Measurements from ENCODE around the gene QSOX2.

QSOX2 gene, protein sequence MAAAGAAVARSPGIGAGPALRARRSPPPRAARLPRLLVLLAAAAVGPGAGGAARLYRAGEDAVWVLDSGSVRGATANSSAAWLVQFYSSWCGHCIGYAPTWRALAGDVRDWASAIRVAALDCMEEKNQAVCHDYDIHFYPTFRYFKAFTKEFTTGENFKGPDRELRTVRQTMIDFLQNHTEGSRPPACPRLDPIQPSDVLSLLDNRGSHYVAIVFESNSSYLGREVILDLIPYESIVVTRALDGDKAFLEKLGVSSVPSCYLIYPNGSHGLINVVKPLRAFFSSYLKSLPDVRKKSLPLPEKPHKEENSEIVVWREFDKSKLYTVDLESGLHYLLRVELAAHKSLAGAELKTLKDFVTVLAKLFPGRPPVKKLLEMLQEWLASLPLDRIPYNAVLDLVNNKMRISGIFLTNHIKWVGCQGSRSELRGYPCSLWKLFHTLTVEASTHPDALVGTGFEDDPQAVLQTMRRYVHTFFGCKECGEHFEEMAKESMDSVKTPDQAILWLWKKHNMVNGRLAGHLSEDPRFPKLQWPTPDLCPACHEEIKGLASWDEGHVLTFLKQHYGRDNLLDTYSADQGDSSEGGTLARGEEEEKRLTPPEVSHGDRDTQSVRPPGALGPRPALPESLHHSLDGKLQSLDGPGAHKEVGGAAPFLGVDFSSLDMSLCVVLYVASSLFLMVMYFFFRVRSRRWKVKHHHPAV

DNA sequence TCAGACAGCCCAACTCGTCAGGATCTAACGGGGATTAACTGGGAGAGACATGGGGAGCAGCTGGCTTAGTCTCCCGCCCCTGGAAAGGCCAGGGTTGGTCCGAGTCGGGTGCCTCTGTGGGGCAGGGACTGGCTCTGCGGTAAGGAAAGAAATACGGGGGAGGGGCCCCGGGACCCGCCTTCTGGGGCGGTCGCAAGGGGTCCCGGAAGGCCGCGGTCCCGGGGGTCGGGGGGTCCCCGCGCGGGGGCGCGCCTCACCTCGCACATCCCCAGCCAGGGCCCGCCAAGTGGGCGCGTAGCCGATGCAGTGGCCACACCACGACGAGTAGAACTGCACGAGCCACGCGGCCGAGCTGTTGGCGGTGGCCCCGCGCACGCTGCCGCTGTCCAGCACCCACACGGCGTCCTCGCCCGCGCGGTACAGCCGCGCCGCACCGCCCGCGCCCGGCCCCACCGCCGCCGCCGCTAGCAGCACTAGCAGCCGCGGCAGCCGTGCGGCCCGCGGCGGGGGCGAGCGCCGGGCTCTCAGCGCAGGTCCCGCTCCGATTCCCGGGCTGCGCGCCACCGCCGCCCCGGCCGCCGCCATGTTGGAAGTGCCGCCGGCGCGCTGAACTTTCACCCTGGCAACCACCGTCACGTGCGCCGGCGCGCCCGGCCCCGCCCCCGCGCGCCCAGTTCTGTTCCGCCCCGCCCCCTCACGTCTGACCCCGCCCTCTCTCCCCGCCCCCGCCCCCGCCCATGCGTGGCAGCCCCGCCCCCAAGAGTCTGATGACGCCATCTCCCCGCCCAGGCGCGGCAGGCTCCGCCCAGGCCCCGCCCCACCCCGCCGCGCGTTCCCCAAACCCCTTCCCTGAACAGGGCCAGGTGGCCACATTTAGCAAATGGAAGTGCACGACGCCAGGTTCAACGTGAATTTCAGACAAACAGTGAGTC lies at the start of gene QSOX2:
QSOX2 (minus strand) TSS at position 594 of the 932 bp plus-strand sequence; CDS start at position 585, 9 bp downstream.
- DNase-seq (ENCODE audit: low read depth): no peak

DNA sequence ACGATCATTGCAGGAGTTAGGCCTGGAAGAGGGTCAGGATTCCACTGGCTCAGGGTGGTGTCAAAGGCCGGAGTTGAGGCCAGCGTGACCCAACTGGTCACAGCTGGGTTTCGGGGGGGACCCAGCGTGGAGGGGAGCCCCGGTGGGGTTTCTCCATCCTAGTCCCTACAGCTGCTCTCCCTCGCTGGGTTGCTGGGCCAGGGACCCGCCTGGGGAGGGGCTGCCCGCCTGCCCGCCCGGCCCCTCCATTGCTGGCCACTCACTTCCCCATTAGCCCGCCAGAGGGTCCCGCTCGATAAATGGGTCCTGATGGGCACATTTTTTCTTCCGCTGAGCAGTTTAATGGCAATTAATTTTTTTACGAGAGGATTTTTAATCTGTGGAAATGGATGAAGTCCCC lies 49.4 kb upstream of the QSOX2 start:
- no peak for DNase-seq (ENCODE audit: low read depth)

DNA sequence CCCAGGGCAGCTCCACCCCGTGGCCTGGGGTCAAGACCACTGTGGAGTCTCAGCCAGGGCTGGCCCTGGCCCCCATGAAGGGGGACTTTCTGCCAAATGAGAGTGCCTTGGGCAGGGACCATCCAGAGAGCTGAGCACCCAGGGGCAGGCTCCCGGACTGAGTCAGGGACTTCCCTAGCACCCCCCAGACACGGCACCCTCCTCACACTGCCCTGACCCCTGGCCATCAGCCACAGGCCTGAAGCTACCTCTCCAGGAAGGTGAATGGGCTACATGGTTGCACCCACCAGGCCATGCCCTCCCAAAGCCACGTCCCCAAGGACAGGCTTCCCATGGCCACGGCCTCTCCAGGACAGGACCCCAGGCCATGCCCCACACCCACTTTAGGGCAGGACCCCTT lies 48.8 kb upstream of the QSOX2 start:
- no peak for DNase-seq (ENCODE audit: low read depth)

DNA sequence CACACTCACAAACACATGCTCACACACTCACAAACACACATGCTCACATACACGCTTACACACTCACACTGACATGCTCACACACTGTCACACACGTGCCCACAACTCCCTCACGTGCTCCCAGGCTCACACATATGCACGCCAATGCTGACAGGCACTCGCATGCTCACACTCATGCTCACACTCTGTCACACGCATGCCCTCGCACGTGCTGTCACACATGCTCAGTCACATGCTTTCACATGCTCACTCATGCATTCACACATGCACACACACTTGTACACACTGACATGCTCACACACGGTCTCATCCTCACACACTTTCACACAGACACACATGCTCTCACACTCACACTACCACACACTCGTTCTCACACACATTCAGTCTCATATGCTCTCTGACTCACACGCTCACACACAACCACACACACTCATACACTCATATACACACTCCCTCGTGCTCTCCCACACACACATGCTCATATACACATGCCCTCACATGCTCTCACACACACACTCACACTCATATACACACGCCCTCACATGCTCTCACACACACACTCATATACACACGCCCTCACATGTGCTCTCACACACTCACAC lies 48.0 kb upstream of the QSOX2 start:
- no peak for DNase-seq (ENCODE audit: low read depth)

DNA sequence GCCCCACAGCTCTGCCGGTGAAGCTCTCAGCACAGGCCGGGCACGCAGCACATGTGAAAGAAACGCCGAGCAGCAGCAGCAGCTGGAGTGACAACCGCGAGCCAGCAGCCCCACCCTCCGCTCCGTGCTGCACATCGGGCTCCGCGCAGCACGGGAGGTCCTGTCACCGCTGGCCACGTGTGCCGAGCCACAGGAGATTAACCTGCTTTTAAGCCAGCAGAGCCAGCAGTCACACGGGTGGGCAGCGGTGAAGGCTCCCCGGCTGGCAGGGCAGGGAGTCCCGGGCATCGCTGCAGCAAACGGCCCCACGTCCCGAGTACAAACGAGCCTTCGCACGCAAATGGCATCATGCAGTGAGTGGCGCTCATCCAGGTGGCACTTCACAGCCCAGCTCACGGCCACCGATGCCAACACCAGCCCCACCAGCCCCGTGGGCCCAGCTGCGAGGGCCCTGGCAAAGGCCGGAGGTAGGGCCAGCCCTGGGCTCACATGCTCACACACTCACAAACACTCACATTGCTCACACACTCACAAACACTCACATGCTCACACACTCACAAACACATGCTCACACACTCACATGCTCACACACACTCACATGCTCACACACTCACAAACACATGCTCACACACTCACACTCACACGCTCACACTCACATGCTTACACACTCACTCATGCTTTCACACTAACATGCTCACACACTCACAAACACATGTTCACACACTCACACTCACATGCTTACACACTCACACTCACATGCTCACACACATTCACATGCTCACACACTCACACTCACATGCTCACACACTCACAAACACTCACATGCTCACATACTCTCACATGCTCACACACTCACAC lies 47.2 kb upstream of the QSOX2 start:
- DNase-seq (ENCODE audit: low read depth): no peak

DNA sequence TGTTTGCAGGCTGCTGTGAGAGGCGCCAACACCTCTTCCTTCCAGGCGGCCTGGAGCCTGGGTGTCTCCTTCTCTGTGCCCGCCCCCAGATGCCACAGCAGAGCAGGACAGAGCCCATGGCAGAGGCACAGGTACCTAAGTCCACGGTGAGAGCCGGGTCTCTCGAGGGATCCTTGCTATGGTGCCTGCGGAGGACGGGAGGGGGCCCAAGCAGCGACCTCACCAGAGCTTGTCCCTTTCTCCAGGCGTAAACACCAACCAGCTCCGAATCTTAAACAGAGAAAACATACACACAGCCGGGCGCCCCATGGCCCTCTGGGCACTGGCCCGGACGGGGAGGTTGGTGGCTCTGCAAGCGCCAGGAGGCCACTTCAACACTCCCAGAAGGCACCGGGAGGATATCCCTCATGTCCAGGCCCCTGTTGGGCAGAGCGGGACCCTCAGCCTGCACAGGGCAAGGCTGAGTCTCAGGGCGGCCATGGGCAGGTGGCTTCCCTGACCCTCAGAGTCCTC lies 46.5 kb upstream of the QSOX2 start:
- DNase-seq (ENCODE audit: low read depth): no peak

DNA sequence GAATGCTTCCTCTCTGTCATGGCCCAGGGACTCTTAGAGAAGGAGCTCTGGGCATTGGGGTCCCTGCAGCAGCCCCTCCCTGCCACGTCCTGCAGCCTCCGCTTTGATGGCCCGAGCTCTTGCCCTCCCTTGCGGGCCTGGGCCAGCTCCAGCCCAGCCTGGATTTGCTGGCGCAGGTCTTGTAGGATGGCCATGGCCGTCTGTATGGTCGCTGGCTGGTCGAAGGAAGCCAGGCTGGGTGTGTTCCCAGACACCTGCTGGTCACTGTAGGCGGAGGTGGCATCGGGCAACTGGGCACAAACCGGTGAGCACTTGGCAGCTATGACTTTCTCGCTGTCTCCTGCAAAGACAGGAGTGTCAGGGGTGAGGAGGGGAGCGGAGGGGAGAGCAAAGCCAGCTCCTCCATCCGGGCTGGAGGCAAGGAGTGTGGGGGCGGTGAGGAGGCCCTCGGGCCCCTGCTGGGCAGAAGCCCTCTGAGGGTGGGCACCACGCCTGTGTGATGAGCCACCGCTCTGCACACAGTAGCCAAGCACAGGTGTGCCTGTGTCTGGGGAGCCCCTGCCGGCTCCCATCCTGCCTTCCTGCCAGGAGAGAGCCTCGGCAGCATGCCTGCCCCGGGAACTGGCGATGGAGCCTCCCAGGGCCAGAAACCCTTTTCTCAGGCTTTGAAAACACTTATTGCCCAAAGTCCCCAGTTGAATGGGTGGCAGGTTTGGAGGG lies 45.9 kb upstream of the QSOX2 start:
- DNase-seq (ENCODE audit: low read depth): no peak

DNA sequence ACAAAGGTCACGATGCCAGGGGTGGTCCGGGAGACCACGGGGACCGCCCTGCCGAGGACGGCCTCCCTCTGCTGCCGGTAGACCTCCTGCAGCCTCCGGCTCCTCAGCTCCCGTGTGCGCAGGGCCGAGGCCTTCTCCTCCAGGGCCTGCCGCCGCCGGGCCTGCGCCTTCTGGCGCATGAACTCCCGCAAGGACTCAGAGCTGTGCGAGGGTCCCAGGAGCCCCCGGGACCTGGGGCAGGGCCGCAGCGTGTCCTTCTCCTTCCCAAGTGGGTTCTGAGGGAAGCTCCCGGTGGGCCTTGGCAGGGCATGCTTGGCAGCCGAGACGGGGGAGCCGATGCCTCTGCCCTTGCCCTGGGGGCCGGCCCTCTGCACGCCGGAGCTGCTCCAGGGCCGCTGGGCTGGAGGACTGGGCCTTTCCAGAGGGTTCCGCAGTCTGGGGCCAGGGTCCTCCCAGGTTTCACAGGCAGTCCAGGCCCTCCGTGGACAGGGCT lies 44.9 kb upstream of the QSOX2 start:
- no peak for DNase-seq (ENCODE audit: low read depth)

DNA sequence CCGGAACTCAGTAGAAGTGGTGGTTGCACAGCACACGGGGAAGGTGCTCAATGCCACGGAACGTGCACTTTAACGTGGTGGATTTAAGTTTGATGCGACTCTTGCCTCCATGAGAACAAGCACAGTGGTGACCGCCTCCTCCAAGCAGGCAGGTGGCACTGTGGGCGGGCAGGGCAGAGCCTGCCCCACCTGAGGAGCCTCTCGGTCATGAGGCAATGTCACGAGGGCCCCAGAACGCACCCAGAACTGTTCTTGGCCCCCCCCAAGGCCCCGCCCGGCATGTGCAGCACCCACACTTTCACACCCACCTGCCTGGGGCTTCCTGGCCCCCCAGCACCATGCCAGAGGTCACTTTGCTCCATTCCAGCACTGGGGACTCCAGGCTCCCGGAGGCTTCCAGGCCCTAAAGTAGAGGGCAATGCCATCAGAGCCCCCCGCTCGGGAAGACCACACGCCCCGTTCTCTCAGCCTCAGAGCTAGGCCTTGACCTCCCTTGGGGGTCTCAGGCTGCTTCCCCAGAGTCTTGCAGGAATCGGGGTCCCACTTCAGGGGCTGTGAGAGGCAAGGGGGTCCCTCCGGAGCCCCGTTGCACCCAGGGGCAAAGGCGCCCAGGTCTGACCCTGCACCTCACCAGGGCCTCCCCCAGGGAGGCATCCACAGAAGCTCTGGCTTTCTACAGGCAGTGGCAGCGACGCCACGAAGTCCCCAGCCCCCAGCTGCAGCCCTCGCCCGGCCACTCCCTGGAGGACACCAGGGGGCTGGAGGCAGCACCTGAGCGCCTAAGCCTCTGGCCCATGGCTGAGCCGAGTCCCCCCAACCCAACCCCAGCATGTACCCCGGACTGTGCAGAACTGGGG lies 44.3 kb upstream of the QSOX2 start:
- DNase-seq (ENCODE audit: low read depth): no peak

DNA sequence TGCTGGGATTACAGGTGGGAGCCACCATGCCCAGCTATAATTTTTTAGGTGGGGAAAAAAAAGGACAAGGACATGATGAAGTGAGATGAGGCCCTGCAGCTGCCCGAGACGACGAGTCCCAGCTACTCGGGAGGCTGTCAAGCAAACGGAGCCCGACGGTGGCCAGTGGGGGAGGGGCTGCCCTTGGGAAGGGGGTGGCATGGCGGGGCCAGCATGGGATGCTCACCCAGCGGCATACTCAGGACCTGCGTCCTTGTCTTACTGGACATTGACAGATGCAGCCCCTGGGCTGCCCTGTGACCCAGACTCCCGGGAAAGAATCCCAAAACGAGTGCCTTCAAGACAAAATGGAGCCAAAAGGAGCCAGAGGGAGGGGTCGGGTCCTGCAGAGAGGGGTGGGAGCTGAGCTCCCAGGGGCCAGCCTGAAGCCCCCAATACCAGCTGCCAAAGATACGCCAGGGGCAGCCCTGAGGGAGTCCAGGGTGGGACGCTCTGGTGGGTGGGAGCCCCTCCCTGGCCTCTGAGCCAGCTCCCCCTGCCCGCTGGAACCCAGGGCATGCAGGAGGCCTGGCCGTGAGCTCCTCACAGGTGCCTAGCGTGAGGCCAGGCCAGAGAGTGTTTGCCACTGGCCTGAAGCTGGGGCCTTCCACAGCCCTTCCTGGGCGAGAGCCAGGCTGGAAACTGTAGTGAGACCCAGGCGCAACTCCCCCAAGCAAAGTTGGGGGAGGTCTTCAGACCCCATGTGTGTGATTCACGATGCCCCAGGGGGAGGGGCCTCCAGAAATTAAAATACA lies 42.5 kb upstream of the QSOX2 start:
- no peak for DNase-seq (ENCODE audit: low read depth)

DNA sequence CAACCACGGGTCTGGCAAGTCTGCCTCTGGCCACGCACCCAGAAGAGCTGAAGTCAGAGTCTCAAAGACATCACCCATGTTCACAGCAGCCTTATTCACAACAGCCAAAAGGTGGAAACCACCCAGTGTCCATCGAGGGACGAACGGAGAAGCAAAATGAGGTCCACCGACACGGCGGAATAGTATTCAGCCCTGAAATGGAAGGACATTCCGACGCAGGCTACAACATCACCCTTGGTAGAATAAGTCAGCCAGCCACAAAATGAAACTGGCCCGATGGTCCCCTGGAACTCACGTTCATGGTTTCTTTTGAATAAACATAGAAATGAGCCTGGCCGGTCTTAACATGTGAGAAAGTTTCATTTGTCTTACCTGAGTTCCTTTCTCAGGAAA lies 41.4 kb upstream of the QSOX2 start:
- no peak for DNase-seq (ENCODE audit: low read depth)

DNA sequence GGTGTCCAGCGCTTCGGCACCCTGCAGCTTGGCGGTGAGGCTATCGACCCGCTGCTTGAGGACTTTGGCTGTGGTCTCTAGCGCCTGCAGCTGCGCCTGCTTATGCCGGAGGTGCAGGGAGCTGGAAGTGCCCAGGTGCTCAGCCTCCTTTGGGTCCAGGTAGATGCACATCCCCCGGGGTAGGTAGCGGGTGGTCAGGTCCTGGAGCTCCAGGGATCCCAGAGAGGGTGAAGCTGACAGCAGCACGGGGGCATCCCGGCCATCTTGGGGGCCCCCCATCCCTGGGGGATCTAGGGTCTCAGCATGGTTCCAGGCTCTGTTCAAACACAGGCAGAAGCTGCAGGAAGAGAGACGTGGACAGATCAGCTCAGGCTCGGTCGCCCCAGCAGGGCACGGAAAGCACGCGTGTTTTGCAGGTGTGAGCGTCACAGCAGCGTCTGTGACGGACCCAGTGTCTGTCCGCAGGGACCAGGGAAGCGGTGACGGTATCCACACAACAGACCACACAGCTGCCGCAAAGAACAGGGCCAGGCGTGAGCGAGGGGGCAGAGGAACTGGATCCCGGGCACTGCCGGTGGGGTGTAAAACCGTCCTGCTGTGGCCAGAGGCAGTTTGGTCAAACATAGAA lies 40.9 kb upstream of the QSOX2 start:
- no peak for DNase-seq (ENCODE audit: low read depth)

DNA sequence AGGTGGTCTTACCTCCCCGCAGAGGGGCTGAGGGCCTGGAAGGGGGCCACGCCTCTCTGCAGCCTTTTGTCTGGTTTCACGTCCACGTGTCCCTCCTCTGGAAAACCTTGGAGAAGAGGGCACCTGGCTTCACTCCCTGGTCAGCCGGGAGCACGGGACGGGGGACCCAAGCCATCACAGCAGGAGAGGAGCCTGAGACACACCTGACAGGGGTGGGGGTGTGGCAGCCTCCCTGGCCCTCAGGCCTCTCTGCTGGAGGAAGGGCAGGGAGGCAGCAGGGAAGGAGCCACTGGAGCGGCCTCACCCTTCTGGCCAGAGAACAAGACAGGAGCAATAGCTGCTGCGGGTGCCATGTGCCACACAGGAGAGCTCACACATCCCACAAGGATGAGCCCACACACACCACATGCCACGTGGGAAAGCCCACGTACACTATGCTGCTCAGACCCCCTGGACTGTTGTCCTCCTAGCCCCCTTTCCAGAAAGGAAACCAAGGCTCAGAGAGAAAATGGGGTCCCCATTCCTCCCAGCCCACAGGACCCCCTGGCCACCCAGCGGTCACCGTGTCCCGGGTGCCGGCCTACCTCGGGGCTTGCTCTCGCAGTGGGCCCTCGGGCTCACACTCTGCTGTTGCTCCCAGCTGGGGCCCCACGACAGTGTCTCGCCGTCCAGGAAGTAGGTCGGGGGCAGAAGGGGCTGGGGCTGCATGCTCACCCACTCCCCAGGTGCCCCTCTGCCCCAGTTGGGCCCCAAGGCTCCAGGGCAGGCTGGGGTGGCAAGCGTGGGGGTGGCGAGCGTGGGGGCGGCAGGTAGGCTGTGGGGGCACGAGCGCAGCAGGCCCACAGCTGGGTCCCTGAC lies 40.1 kb upstream of the QSOX2 start:
- no peak for DNase-seq (ENCODE audit: low read depth)

DNA sequence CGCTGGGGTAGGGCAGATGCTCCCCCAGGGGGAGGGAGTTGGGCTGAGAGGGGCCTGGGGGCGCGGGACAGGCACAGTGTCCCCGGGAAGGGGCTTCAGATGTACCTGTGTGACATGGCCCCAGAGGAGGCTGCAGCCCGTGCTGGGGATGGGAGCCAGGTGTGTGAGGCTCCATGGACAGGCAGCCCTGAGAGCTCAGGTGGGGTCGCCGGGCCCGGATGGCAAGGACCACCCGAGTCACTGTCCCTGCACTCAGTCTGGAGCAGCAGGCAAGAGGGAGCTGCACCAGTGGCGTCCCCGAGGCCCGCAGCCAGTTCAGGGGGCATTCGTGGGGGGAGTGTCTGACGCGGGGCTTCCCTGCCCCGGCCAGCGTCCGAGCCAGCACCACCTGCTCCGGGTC lies 39.3 kb upstream of the QSOX2 start:
- no peak for DNase-seq (ENCODE audit: low read depth)

DNA sequence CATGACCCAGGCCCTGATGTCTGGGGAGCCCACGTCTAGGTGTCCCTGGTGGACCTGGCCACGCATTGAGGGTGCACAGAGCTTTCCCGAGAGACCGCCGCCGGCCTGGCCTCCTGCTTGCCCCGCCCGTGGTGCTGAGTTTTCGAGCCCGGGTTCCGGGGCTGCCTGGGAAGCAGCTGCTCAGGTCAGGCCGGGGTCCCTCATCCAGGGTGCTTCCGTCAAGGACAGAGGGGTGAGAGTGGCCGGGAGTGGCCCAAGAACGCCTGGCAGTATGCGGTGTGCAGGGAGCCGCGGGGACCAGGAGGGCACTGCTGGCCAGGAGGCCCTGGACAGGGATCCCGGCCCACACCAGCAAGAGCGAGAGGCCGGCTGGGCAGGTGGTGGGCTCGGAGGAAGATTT lies 38.7 kb upstream of the QSOX2 start:
- DNase-seq (ENCODE audit: low read depth): no peak

DNA sequence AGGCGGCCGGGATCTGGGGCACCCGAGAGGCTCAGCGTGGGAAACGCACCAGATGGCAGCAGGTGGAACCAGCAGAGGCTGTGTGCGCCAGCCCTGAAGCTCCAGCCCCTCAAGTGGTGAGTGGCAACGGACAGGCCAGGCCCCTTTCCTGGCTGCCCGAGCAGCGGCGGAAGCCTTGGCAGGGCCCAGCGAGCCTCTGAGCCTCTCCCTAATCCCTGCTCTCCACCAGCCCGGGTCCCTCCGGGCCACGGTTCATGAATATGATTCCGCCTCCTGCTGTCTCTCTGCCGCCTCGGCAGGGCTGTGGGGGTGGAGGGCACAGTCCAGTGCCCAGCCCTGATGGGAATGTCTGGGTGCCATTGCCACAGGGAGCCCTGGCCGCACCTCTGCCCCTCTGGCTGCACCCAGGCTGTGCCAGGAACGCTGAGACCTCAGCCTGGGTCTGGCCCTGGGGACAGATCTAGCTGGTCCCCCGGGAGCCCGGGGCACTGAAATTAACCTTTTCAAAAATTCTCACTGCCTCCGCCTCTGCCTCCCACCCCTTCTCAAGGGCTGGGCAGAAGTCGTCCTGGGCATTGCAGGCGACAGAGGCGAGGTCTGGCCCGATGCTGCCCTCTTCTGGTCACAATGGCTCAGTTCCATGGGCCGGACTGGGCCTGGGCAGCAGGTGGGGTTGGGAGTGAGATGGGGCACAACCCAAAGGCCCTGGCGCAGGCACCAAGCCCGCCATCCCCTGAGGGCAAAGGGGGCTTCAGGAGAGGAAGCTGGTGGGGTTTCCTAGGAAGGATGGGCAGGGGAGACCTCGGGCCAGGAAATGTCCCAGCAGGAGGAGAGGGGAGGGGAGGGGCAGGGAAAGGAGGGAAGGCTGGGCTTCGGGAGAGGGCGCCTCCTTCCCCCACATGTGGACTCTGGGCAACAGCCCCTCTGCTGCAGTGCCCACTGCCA lies 38.0 kb upstream of the QSOX2 start:
- peak; percentile 17 for DNase-seq (ENCODE audit: low read depth)

Measured in HS-27A (cell line).